ENCODE data around the gene DEPDC5.
"Not testable (repeated sequence)": the region's sequence is repeated elsewhere in the genome, so short reads cannot be mapped to it uniquely, and the experiment has no call there.

The DEPDC5 gene

DNA sequence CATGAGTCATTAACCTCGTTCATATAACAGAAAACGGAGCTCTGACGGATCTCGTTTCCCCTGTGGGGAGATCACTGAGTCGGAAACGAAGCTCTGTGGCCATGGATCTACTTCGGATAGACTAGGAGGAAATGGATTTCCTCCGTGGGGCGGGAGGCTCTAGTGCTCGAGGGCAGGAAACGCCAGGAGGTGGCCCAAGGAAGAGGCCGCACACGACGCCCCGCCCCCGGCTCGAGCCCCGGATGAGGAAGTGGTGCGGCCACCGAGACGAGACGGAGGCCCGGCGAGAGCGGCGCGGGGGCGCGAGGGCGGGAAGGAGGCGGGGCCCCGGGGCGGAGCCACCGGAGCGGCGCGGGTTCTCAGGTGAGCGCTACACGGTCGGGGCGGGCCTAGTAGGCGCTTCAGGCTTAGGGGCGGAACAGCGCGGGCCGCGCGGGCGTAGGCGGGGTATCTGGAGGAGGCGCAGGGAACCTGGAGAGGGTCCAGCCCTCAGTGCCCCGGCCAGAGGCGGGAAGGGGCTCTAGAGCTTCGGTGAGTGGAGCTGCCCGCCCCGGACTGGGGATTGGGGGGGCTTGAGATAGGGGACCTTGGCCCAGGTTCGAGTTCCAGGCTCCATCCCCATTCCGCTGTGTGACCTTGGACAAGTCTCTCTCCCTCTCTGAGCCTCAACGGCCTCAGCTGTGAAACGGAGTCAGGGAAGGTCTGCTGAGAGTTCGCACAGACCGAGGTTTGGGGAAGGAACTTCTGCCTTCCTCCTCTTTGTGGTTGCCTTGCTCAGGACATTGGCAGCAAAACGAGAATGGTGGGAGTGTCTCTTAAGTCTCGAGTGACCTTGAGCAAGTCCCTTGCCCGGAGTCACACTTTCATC is at the start of gene DEPDC5:
DEPDC5 (plus strand) TSS at position 386 of the 868 bp plus-strand sequence. CDS start 903 bp downstream, outside the sequence.
- DNase-seq, result peak; percentile 91 to 99 (median 95)
- intact Hi-C loops (cut with DNase I), result loop anchor here (5.0 to 10.0 kb wide), 5 partner anchors 77 to 409 kb away; partner anchors contain the start of genes PATZ1 and PISD

DNA sequence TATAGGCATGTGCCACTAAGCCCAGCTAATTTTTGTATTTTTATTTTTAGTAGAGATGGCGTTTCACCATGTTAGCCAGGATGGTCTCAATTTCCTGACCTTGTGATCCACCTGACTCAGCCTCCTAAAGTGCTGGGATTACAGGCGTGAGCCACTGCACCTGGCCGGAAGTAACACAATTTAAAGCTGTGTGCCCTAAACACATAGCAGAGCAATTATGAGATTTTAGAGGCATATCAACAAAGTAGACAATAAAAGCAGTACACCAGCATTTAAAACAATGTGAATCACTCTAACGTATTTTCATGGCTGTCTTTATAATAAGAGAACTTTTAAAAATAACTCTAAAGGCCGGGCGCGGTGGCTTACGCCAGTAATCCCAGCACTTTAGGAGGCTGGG is 46.3 kb upstream of the DEPDC5 start:
- DNase-seq, result no peak
- intact Hi-C loops (cut with DNase I), result no loop called here

DNA sequence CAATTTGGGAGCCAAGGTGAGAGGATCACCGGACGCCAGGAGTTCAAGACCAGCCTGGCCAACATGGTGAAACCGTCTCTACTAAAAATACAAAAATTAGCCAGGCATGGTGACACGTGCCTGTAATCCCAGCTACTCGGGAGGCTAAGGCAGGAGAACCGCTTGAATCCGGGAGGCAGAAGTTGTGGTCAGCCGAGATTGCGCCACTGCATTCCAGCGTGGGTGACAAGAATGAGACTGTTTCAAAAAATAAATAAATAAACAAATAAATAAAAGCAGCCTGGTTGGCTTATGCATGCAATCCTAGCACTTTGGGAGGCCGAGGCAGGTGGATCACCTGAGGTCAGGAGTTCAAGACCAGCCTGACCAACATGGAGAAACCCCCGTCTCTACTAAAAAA is 42.6 kb upstream of the DEPDC5 start:
- intact Hi-C loops (cut with DNase I); DNase-seq: not testable (repeated sequence)

DNA sequence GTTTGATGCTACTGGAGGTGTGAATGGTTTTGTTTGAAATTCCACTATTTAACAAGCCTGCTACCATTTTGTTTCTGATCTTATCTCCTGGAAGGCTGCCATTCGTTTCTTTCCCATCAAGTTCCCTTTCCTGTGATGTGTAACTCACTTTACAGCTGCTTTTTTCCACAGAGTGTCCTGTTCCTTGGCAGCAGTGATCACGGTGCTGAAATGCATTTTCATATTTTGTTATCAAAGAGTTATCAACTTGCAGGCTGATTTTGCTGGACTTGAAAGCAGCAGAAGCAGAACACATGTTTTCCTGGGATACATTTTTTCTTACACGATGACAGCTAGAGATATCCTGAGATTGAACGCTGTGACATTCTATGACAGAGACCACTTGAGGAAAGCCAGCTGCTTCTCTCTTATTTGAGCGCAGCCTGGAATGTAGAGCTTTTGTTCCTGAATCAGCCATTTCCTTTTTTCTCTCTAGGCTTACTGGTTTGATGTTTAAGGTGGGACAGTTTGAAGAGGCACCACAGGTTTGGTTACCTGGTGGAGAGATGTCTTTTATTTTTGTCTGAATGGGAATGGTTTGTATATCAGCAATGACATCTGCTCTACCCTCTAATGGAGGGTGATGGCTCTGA is 38.6 kb upstream of the DEPDC5 start:
- intact Hi-C loops (cut with DNase I), result no loop called here
- no peak for DNase-seq

DNA sequence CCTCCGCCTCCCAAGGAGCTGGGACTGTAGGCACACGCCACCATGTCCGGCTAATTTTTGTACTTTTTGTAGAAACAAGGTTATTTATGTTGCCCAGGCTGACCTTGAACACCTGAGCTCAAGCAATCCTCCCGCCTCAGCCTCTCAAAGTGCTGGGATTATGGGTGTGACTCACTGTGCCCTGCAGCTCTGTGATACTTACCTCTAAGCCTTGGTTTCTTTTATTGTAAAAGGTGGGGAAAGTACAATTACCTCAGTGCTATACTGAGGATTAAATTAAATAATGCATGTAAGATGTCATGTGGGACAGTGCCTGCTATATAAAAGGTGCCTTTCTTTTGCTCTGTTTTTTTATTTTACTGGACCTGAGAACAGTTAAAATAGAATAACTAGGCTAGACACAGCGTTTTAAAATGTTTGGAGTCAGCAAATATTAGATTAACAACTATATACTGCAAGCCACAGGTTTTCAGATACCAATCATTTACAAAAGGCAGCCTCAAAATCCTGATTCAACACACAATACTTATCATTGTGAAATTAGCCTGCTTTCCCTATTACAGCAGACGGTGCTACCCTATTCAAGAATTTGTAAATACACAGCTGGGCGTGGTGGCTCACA is 33.9 kb upstream of the DEPDC5 start:
- DNase-seq, result no peak
- intact Hi-C loops (cut with DNase I), result no loop called here

DNA sequence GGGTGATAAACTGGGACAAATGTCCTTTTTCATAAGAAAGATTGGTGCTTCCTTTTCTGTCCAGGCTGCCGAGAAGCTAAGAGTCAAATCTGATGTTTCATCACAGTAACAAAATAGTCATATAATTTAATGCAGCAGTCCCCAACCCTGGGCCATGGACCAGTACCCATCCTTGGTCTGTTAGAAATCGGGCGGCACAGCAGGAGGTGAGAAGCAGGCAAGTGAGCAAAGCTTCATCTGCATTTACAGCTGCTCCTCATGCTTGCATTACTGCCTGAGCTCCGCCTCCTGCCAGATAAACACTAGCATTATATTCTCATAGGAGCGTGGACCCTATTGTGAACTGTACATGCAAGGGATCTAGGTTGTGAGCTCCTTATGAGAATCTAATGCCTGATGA is 30.1 kb upstream of the DEPDC5 start:
- DNase-seq, result peak in 1 of 10 donors; percentile 11
- intact Hi-C loops (cut with DNase I), result no loop called here

DNA sequence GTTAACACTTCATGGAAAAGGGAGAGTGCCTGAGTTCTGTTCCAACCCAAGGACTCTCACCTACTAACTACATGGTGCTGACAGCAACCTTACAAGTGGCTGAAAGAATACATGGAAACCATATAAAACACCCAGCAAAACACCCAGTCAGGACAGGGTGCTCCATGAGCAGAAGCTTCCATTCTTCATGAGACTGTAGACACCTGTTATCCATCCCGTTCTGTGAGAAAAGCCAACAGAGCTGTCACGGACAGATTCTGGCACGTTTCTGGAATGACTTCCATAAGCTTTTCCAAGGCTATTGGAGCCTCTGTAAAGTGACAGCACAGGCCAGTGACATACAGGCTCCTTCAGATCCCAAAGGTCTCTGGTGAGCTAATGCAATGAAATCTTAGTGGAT is 27.1 kb upstream of the DEPDC5 start:
- intact Hi-C loops (cut with DNase I), result no loop called here
- DNase-seq, result no peak

DNA sequence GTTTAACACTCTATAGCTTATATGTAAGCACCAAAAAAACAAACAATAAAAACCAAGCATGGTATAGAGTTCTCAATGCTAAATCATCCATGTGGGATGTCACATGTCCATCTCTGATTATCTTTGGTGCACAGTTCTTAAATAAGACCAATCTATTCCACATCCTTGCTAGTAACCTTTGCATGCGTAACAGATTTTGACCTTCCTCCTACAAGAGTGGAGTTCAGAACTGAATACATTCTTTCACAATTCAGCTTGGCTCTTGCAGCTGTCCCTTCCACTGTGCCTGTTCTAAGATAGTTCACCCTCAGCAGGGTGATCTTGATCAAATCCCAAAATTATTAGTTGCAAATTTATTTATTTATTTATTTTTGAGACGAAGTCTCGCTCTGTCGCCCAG is 25.0 kb upstream of the DEPDC5 start:
- no peak for DNase-seq
- intact Hi-C loops (cut with DNase I), result no loop called here

DNA sequence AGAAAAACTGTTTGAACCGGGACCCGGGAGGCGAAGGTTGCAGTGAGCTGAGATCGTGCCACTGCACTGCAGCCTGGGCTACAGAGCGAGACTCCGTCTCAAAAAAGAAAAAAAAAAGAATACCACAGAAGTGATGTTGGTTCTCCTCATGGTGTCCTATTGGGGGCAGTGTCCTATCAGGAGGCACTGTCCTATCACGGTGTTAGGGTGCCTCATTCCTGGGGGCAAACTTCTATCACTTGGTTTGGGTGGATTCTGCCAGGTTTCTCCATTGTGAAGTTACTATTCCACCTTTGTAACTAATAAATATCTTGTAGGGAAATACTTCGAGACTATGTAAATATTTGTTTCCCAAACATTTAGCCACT is 23.5 kb upstream of the DEPDC5 start:
- DNase-seq, result no peak

DNA sequence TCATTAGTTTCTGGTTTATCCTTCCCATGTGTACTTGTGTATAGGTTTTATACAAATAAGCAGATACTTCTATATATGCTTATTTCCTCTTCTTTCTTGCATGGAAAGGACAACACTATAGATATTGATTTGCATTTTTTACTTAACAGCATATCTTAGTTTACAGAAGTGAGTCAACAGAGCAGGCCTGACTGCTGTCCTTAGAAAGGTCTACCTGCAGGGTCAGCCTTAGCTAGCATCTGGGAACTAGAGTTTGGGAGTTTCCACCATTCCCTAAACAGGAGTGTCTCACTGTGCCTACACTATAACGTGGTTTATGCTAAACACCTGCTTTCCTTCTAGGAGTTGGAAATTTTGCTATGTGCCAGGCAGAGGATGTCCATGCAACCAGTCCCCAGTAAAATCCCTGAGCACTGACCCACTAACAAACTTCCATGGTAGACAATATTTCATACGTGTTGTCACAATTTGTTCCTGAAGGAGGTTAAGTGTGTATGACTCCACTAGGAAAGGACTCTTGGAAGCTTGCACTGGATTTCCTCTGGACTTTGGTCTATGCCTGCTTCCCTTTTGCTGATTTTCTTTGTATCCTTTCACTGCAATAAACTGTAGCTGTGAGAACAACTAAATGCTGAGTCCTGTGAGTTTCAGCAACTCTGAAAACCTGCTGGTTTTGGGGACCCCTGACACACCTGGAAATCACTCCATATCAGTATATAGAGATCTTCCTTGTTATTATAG is 21.6 kb upstream of the DEPDC5 start:
- intact Hi-C loops (cut with DNase I), result no loop called here
- no peak for DNase-seq

More for the DNA sequence above, 23.5 kb upstream of the DEPDC5 start:
- intact Hi-C loops (cut with DNase I), result no loop called here

DNA sequence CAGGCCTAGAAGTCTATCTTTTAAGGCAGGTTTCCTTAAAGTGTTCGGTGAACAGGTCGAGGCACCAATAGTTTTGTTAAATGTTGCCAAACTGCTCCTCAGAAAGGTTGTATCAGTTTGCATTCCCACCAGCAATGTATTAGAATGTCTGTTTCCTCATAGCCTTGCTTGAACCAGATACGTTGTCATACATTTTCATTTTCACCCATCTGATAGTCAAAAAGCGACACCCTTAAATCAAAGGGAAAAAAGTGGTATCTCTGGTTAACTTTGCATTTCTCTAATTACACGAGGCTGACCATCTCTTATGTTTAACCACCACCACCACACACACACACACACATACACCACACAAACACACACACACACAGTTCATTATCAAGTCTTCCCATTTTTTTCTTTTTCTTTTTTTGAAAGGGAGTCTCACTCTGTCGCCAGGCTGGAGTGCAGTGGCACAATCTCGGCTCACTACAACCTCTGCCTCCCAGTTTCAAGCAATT is 20.2 kb upstream of the DEPDC5 start:
- intact Hi-C loops (cut with DNase I), result no loop called here
- DNase-seq, result no peak

DNA sequence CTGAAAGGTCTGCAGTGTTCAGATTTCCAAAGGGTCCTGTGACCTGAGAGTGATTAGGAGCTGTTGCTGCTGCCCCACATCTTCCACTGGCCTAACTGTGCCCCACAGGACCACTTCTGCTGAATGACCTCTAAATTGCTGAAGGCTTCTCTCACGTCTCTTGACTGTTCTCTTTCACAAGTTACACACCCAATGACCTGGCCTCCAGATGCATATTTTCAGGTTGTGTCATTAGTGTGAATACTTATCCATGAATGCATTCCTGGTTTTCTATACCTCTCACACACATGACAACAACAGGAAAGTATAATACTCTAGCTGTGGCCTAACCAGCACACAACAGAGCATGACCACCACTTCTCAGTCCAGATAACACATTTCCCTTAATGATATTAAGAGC is 19.3 kb upstream of the DEPDC5 start:
- DNase-seq, result no peak
- intact Hi-C loops (cut with DNase I), result no loop called here

DNA sequence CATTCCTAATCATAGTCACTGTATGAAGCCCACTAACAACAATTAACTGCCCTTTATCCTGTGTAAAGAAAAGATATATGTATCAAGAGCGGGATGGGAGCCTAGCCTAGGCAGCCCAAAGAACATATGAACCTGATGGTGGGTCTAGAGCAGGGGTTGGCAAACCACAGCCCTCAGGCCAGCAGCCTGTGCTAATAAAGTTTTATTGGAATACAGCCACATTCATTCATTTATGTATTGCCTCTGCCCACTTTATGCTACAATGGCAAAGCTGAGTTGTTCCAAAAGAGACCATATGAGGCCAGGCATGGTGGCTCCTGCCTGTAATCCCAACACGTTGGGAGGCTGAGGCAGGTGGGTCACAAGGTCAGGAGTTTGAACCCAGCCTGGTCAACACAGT is 17.4 kb upstream of the DEPDC5 start:
- DNase-seq, result no peak
- intact Hi-C loops (cut with DNase I), result no loop called here

DNA sequence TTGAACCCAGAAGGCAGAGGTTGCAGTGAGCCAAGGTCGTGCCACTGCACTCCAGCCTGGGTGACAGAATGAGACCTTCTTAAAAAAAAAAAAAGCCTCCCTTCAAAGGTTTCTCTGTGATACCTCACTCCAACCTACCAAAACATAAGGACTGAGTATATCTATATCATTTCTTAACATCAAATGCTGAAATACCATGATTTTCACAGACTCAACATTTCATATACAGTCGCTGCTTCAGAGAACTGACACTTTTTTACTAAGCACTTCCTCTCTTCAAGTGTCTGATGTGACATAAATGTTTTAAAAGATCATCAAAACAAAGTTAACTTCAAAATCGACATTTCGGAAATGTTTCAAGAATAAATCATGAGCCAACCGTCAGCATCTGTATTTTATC is 15.9 kb upstream of the DEPDC5 start:
- intact Hi-C loops (cut with DNase I), result no loop called here

DNA sequence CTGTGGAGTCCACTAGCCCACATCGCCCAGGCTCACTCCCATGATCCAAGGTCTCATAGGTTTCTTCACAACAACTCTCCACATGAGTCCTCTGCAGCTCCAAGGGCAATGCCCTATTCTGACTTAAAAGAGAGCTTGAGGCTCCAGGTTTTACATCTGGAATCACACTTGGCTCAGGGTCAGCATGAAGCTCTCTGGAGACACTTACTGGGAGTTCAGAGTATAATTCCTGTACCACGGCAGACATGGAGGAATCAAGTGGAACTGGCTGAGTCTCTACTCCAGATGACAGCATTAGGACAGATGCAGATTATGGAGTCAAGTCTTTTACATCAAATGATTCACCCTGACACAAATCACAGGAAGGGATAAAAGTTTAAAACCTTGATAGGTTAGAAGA is 15.3 kb upstream of the DEPDC5 start:
- intact Hi-C loops (cut with DNase I), result no loop called here
- no peak for DNase-seq

More for the DNA sequence above, 15.9 kb upstream of the DEPDC5 start:
- DNase-seq, result no peak

DNA sequence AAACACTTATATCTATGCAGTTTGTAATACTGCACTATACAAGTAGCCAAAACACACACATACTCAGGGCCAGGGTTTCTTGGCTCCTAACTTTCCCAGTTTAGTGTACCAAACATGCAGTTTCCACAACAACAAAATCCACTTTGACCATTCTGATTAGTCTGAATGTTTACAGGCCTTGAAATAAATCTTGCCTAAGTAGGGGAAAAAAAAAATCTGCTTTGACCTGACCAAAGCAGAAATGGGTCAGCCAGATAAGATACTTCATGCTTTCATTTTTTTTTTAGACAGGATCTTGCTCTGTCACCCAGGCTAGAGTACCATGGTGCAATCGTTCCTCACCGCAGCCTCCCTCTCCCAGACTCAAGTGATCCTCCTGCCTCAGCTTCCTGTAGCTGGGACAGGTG is 14.0 kb upstream of the DEPDC5 start:
- no peak for DNase-seq
- intact Hi-C loops (cut with DNase I), result no loop called here

DNA sequence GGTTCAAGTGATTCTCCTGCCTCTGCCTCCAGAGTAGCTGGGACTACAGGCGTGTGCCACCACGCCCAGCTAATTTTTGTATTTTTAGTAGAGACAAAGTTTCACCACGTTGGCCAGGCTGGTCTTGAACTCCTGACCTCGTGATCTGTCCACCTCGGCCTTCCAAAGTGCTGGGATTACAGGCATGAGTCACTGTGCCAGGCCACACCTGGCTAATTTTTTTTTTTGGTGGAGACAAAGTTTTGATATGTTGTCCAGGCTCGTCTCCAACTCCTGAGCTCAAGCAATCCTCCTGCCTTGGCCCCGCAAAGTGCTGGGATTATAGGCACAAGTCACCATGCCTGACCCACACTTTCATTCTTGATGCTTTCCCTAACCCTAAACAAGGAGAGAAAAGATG is 13.5 kb upstream of the DEPDC5 start:
- DNase-seq; intact Hi-C loops (cut with DNase I): not testable (repeated sequence)

DNA sequence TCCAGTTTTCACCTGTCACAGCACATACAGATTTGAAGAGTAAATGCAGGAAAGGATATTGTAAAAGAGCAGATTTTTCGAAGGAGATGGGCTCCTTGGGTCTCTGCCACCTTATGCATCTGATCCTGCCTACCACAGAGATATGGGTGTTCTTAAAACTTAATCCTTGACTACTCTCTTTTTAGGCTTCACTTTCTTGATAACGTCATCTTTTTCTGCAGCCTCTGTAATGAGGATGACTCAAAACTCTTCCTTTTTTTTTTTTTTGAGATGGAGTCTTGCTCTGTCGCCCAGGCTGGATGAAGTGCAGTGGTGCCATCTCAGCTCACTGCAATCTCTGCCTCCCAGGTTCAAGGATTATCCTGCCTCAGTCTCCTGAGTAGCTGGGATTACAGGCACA is 11.7 kb upstream of the DEPDC5 start:
- no peak for DNase-seq
- intact Hi-C loops (cut with DNase I), result no loop called here

DNA sequence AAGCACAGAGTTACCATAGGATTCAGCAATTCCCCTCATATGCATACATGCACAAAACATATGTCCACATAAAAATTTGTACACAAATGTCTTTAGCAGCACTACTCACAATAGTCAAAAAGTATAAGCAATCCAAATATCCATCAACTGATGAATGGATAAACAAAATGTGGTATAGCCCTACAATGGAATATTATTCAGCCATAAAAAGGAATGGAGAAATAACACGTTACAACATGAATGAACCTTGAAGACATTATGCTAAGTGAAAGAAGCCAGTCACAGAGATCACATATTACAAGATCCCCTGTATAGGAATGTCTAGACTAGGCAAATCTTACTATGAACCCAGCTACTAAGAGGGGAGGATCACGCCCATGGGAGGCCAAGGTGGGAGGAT is 11.1 kb upstream of the DEPDC5 start:
- intact Hi-C loops (cut with DNase I), result no loop called here
- no peak for DNase-seq

DNA sequence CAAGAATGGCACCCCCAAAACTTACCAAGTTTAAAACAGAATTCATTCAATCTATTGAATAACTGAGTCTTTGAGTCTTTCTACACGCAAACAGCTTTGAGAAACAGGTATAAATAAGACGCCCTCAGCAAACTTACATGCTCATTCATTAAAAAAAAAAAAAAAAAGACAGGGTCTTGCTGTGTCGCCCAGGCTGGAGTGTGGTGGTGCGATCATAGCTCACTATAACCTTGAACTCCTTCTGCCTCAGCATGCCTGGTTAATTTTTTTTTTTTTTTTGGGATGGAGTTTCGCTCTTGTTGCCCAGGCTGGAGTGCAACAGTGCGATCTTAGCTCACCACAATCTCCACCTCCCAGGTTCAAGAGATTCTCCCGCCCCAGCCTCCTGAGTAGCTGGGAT is 9.9 kb upstream of the DEPDC5 start:
- intact Hi-C loops (cut with DNase I), result no loop called here
- DNase-seq, result no peak

DNA sequence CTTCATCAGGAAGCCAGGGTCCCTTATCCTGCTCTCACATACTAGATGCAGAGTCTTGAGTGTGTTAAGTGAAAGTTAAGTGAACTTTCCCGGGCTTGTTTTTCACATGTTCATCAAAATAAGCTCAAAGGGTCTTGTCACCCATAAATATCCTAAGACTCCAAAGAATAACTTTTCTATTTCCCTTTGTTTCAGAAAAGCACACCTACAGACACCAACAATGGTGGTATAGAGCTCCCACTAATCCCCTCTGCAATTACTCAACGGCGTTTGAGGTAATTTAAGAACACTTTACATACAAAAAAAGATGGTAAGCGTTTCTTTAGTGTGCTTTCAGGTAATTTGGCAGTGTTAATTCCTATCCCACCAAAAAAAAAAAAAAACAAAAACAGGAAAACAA is 6.4 kb upstream of the DEPDC5 start:
- intact Hi-C loops (cut with DNase I), result no loop called here
- DNase-seq, result no peak

All from posterior cingulate gyrus (tissue), 11 donors.